WTC11 (cell line): ENCODE data around the gene DGKQ. TPM values are rescaled to one million over a fixed set of nuclear protein-coding genes. Genes with fewer than 3 reads are reported as not detected.

ENCODE experiments used
- ATAC-seq: fragments of 200-7000 bp; cut with Tn5 transposase; 2 replicates; pipeline ENCODE4 v1.10.0; 2021; ENCODE audit warnings: mild to moderate bottlenecking, moderate library complexity
- CTCF ChIA-PET: fragments of 300-600 bp; sonication (Branson Sonifier 250); formaldehyde crosslinking; loops from one replicate; lab custom pipeline; 2021; ENCODE audit warnings: antibody characterized with exemption; lab: Charles Lee
- POLR2A ChIA-PET: fragments of 350-600 bp; sonication (Branson Sonifier 250); formaldehyde crosslinking; loops from one replicate; lab custom pipeline; 2021; ENCODE audit warnings: antibody characterized with exemption; lab: Charles Lee
- DNase-seq: peaks from one replicate; pipeline ENCODE4 v3.0.0; 2021; ENCODE audit warnings: low spot score
- H3K27ac Mint-ChIP-seq: 2 replicates; pipeline ENCODE4 v1.8.0; 2021; ENCODE audit warnings: mixed read lengths
- H3K27me3 Mint-ChIP-seq: 2 replicates; pipeline ENCODE4 v1.8.0; 2021; ENCODE audit warnings: low read depth, mild to moderate bottlenecking, moderate library complexity, mixed read lengths
- H3K36me3 Mint-ChIP-seq: 2 replicates; pipeline ENCODE4 v1.8.0; 2021; ENCODE audit warnings: mixed read lengths
- H3K4me1 Mint-ChIP-seq: 2 replicates; pipeline ENCODE4 v1.8.0; 2022; ENCODE audit warnings: mixed read lengths
- H3K4me3 Mint-ChIP-seq: 2 replicates; pipeline ENCODE4 v1.8.0; 2021; ENCODE audit warnings: mild to moderate bottlenecking, moderate library complexity, mixed read lengths
- H3K9me3 Mint-ChIP-seq: 2 replicates; pipeline ENCODE4 v1.8.0; 2021; ENCODE audit warnings: mixed read lengths
- ARID4B ChIP-seq: sonication (generic); formaldehyde crosslinking; IDR thresholded peaks from 2 replicates; pipeline ENCODE4 v1.8.0; 2023; ENCODE audit warnings: missing genetic modification reagents, mild to moderate bottlenecking, borderline replicate concordance
- ATF3 ChIP-seq: sonication (generic); formaldehyde crosslinking; conservative IDR thresholded peaks from 2 replicates; pipeline ENCODE4 v1.8.1; 2022; ENCODE audit warnings: mild to moderate bottlenecking, missing genetic modification reagents
- CDX4 ChIP-seq: fragments of 250-450 bp; sonication (Bioruptor Pico); IDR thresholded peaks from 2 replicates; pipeline ENCODE4 v1.9.0; 2021; ENCODE audit warnings: moderate library complexity, mild to moderate bottlenecking, inconsistent platforms, borderline replicate concordance
- E2F1 ChIP-seq: sonication (generic); formaldehyde crosslinking; IDR thresholded peaks from 2 replicates; pipeline ENCODE4 v1.8.0; 2022; ENCODE audit warnings: mild to moderate bottlenecking, missing genetic modification reagents
- ERG ChIP-seq: fragments of 250-450 bp; sonication (Bioruptor Pico); IDR thresholded peaks from 2 replicates; pipeline ENCODE4 v1.8.0; 2021; ENCODE audit warnings: mild to moderate bottlenecking
- GRHL2 ChIP-seq: fragments of 250-450 bp; sonication (Bioruptor Pico); IDR thresholded peaks from 2 replicates; pipeline ENCODE4 v1.8.0; 2022; ENCODE audit warnings: mild to moderate bottlenecking, moderate library complexity; ENCODE audit not compliant: insufficient replicate concordance, severe bottlenecking
- MAX ChIP-seq: sonication (generic); formaldehyde crosslinking; IDR thresholded peaks from 2 replicates; pipeline ENCODE4 v1.8.0; 2022; ENCODE audit warnings: mild to moderate bottlenecking, missing genetic modification reagents
- MLX ChIP-seq: sonication (generic); formaldehyde crosslinking; IDR thresholded peaks from 2 replicates; pipeline ENCODE4 v1.8.1; 2023; ENCODE audit warnings: mild to moderate bottlenecking, missing genetic modification reagents, moderate library complexity
- RORB ChIP-seq: fragments of 250-450 bp; sonication (Bioruptor Pico); IDR thresholded peaks from 2 replicates; pipeline ENCODE4 v1.9.0; 2021; ENCODE audit warnings: mild to moderate bottlenecking
- SMAD4 ChIP-seq: sonication (generic); formaldehyde crosslinking; IDR thresholded peaks from 2 replicates; pipeline ENCODE4 v1.8.0; 2022; ENCODE audit warnings: mild to moderate bottlenecking, missing genetic modification reagents
- STAT6 ChIP-seq: sonication (generic); formaldehyde crosslinking; conservative IDR thresholded peaks from 2 replicates; pipeline ENCODE4 v1.8.1; 2023; ENCODE audit warnings: mild to moderate bottlenecking, low read depth, missing genetic modification reagents, moderate library complexity
- ZMAT4 ChIP-seq: fragments of 250-450 bp; sonication (Bioruptor Pico); IDR thresholded peaks from 2 replicates; pipeline ENCODE4 v1.9.0; 2021; ENCODE audit warnings: mild to moderate bottlenecking
- ZNF263 ChIP-seq: sonication (generic); formaldehyde crosslinking; IDR thresholded peaks from 2 replicates; pipeline ENCODE4 v1.8.1; 2022; ENCODE audit warnings: low read depth, mild to moderate bottlenecking, moderate library complexity, missing genetic modification reagents
- ZNF317 ChIP-seq: sonication (generic); formaldehyde crosslinking; IDR thresholded peaks from 2 replicates; pipeline ENCODE4 v1.8.1; 2023; ENCODE audit warnings: low read depth, mild to moderate bottlenecking, moderate library complexity, missing genetic modification reagents, borderline replicate concordance
- ZNF396 ChIP-seq: fragments of 250-450 bp; sonication (Bioruptor Pico); IDR thresholded peaks from 2 replicates; pipeline ENCODE4 v1.8.0; 2021; ENCODE audit warnings: mild to moderate bottlenecking, moderate library complexity, borderline replicate concordance
- ZNF512 ChIP-seq: sonication (generic); formaldehyde crosslinking; IDR thresholded peaks from 2 replicates; pipeline ENCODE4 v1.8.1; 2022; ENCODE audit warnings: missing genetic modification reagents, borderline replicate concordance
- total RNA-seq: library from RNA; stranded (reverse); gene quantifications from 3 replicates; pipeline ENCODE4 v1.2.3, GENCODE V29; 2021

The DGKQ gene
- total RNA-seq, 1 experiment from 2014 or later, result 19.3 TPM

GRCh38 chr4:1022051-1022738, 48.8 kb upstream of the DGKQ start:
- TF ChIP-seq MLX (CRISPR knock-in tag) (no peak), E2F1 (CRISPR knock-in tag) (no peak), SMAD4 (CRISPR knock-in tag) (no peak), ATF3 (CRISPR knock-in tag) (no peak), ERG (CRISPR knock-in tag) (no peak), CDX4 (CRISPR knock-in tag) (no peak), RORB (CRISPR knock-in tag) (no peak), STAT6 (CRISPR knock-in tag) (no peak), ZMAT4 (CRISPR knock-in tag) (no peak), MAX (no peak), ZNF512 (CRISPR knock-in tag) (no peak), GRHL2 (CRISPR knock-in tag) (no peak), ZNF263 (no peak), ZNF396 (CRISPR knock-in tag) (no peak), ARID4B (no peak), ZNF317 (no peak)
- H3K4me1 Mint-ChIP-seq, result no peaks in the 10 kb centered on the region; the same call in 1 of the 2 replicates
- no peak overlapping the region for H3K27ac Mint-ChIP-seq
- POLR2A ChIA-PET, result interaction anchor here (0.5 kb wide), 1 partner anchor 32 kb away, joined by 8 read pairs; no protein-coding TSS in a partner anchor
- H3K36me3 Mint-ChIP-seq, result peaks cover 12% of the 10 kb centered on the region
- no peak for DNase-seq
- H3K9me3 Mint-ChIP-seq, result no peaks in the 10 kb centered on the region
- no peaks in the 10 kb centered on the region for H3K27me3 Mint-ChIP-seq
- no peak overlapping the region for H3K4me3 Mint-ChIP-seq
- CTCF ChIA-PET, result no interaction called here
- ATAC-seq, result no peak
